Left ventricle myocardium superior (tissue), 1 donor: Measurements from ENCODE around the gene MPRIP. TPM values are rescaled to one million over a fixed set of nuclear protein-coding genes. Genes with fewer than 3 reads are reported as not detected.

Experiments
- ATAC-seq: fragments of 200-7000 bp; cut with Tn5 transposase; one replicate; pipeline ENCODE4 v1.9.1; 2020; ENCODE audit warnings: mild to moderate bottlenecking, moderate library complexity
- DNase-seq: peaks from one replicate; pipeline ENCODE4 v3.0.0-alpha.2; 2020
- intact Hi-C: fragments of 100-400 bp; cut with micrococcal nuclease; formaldehyde crosslinking; loops from one replicate; pipeline ENCODE4 v1.11.0; 2022
- total RNA-seq: library from RNA; stranded (reverse); fragmentation: NEBNext Ultra II Directional; extraction: Animal tissue kit (Norgen Biotek cat#: 25700); gene quantifications from one replicate; pipeline ENCODE4 v1.2.1, GENCODE V29; 2021
- donor health status: DM: no; HTN: yes; CAD: no; lungs with severe emphysema.

The MPRIP gene
- total RNA-seq, 1 donor from 2014 or later = 335 TPM

GRCh38 chr17:17112628-17113200 is 70.5 kb downstream of the MPRIP start:
- intact Hi-C loops = no loop called here
- DNase-seq = peak; percentile 21
- ATAC-seq = no peak

DNA sequence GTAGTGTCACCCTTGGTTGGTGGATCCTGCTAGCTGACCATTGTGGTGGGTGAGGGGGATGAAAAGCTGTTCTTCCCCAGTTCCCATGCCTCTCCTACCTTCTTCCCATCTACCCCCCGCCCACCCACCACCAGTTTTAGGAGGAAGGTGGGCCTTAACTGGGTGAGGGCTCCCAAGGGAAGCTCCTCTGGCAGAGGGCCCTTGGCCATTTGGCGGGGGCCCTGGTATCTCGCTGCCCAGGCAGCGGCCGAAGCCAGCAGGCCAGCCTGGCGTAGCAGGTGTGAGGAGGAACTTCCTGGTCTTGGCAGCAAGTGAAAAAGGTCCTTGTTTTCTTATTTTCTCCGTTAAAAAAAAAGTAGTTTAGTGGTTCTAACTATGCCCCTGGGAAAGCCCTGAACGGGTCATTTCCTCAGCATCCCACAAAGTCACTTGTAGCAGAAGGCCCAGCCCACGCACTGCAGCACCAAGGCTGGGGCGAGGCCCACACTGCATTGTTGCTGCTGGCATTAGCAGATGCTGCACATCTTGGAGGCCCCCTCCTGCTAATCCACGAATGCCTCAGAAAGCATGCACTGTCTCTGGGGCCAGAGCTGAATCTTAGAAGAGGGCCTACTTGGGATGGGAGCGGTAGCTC is 72.5 kb downstream of the MPRIP start:
- ATAC-seq = no peak
- intact Hi-C loops = no loop called here
- peak; percentile 30 for DNase-seq

DNA sequence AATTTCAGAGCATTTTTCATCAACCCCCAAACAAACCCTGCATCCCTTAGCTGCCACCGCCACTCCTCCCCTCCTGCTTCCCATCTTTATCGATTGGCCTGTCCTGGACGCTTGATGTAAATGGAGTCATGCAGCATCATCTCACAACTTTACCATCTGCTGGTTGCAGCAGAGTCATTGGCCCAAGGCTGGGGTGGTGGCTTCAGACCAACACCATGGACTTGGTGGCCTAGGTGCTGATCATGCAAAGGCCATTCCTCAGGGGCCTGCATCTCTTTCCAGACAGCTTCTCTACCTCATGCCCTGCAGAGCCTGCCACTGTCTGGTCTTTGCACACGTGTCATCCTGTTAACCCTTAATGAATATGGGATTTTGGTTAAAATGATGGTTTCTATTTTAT is 73.4 kb downstream of the MPRIP start:
- DNase-seq (no peak), ATAC-seq (no peak)
- intact Hi-C loops = no loop called here

DNA sequence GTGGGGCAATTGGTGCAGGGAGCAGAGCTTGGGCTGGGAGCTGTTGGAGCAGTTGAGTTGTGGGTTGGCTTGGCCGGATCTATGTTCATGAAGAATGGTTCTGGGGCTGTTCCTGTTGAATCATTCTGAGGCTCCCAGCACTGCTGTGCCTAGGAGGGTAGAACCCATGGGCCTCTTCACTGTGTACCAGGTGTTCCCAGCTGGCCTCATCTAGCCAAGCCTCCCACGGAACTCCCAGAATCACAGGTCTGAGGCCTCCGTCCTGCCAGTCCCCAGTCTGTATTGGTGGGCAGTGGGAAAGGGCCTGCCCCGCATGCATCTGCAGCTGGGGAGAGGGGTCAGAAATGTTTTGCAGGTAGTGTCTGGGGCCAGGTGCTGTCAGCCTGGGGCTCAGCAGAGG is 74.1 kb downstream of the MPRIP start:
- intact Hi-C loops = no loop called here

GRCh38 chr17:17117923-17118322 is 75.7 kb downstream of the MPRIP start:
- peak; percentile 8 for DNase-seq
- no peak for ATAC-seq
- intact Hi-C loops = no loop called here

More for the DNA sequence above, 74.1 kb downstream of the MPRIP start:
- DNase-seq = no peak
- no peak for ATAC-seq

DNA sequence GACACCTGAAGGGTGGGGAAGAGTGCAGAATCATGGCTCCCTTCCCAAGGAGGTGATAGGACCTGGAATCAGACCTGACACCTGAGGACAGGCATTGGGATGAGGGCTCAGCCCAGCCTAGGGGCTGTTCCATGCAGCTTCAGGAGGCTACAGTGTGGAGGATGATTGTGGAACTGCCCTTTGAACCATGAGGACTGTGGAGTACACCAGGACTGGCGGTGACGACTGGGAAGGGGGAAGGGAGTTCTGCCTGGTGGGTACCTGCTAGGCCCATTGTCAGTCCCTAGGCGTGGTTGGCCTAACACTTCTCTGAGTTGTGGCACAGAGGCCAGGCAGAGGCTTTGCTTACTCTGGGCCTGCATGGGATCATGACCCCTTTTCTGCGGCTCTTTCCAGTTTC is 76.1 kb downstream of the MPRIP start:
- DNase-seq (peak; percentile 20), ATAC-seq (no peak)
- intact Hi-C loops = no loop called here

DNA sequence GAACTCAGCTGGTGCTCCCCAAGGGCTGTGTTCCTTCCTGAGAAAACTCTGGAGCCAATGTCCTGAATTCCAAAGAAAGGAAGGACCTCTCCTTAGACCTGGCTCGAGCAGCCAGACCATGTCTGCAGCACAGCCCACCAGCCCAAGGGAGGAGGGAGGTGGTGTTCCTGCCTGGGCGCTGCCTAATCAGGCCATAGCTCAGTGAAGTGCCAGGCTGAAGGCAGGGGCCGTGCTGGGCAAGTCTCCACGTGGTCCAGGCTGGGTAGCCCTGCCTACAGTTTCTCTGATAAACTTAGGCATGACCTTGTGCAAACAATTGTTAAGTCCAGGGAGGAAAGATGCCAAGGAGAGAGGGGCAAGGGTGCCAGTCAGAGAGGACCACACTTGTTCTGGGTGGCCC is 76.8 kb downstream of the MPRIP start:
- ATAC-seq (peak; percentile 89), DNase-seq (peak; percentile 81)
- intact Hi-C loops = no loop called here

- intact Hi-C loops = no loop called here
- peak; percentile 39 for ATAC-seq
- DNase-seq = peak; percentile 42
Observed at GRCh38 chr17:17119533-17119932, 77.3 kb downstream of the MPRIP start.

DNA sequence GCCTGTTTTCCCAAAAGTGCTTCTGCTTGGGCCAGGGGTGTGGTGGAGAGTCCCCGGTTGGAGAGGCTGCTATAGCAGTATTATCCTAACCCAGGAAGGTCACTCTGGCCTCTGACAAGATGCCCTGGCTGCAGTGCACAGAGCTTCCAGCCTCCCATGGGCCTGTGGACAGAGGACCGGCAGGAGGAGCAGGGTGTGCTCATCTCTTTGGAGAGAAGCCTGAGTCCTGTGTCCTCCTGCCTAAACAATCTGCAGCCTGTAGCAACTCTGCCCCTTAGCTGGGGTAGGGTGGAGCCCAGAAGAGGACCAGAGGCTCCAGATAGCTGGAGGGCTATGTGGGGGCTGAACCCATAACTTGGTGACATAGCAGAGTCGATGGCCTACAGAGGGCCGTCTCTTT is 78.0 kb downstream of the MPRIP start:
- intact Hi-C loops = no loop called here
- ATAC-seq = peak; percentile 45
- peak; percentile 46 for DNase-seq

GRCh38 chr17:17120701-17121100 is 78.4 kb downstream of the MPRIP start:
- ATAC-seq (peak; percentile 28), DNase-seq (peak; percentile 9)
- intact Hi-C loops = no loop called here

GRCh38 chr17:17121162-17121561 is 78.9 kb downstream of the MPRIP start:
- peak; percentile 1 for ATAC-seq
- intact Hi-C loops = no loop called here
- peak; percentile 15 for DNase-seq

DNA sequence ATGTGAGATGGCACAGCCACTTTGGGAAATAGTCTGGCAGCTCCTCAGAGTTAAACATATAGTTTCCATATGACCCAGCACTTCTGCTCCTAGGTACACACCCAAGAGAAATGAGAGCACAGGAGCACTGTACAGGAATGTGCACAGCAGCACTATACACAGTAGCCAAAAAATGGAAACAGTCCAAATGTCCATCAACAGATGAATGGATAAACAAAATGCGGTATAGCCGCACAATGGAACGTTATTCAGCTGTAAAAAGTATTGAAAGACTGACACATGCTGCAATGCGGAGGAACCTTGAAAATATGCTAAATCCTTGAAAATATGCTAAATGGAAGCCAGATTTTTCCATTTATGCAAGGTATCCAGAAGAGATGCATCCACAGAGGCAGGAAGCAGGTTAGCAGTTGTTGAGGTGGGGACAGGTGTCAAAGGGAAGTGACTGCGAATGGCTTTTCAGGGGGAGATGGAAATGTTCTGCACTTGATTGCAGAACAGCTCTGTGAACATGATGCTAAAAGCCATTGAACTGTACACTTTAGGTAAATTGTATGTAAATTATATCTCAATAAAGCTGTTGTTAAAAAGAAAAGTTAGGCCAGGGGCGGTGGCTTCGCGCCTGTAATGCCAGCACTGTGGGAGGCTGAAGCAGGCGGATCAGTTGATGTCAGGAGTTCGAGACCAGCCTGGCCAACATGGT is 80.7 kb downstream of the MPRIP start:
- no peak for DNase-seq
- intact Hi-C loops = no loop called here
- no peak for ATAC-seq

DNA sequence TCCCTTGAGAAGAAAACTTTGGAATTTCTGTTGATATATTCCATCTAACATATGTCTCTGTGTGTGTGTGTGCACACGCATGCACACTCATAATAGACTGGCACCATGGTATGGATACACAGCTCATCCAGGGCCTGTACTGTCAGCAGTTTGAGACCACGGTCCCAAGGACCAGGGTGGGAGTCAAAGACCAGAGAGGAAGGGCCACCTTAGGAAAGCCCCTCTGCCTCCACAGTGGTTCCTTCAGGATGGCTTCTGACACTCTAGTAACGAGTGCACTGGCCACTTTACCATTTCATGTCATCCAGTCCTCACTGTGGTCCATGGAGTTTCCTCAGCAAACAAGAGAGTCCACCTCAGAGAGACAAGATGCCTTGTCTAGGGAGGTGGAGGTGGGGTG is 82.1 kb downstream of the MPRIP start:
- ATAC-seq (no peak), DNase-seq (no peak)
- intact Hi-C loops = no loop called here

- DNase-seq (peak; percentile 12), ATAC-seq (no peak)
- intact Hi-C loops = no loop called here
Observed at GRCh38 chr17:17125136-17126084, 83.2 kb downstream of the MPRIP start.

DNA sequence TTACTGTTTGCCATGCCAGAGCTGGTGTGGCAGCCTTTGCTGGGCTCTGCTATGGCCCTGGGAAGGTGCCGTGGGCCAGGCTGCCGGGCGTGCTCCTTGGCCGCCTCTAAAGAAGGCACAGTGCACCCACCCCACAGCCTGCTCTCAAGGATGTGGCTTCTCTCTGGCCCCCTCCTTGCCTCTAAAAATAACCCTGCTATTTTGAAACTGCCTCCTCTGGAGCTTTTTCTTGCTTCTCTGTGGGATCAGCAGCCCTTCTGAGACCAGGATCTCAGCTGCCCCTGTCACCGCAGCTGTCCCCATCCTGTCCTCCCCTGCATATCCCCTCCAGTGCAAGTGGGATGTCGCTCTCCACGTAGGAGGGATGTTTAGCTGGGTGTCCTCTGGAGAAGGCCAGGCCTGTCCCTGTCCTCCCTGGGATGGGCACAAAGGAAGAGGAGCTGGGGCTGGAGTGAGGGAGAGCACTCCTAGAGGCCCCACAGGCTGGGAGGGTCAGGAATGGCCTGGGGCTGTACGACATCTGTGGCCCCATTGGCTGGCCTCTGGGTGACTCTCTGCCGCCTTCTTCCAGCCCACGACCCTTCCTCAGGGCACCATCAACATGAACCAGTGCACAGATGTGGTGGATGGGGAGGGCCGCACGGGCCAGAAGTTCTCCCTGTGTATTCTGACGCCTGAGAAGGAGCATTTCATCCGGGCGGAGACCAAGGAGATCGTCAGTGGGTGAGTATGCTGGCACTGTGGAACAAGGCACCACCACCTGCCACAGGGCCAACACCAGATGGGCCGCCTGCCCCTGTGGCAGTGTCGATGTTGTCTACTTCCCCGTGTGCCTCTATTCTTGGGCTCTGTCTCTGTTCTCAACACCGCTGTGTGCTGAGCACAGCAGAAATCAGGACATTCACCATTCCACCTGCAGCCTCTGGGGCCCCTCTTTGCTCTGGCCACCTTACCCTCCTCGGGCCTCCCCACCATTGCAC is 84.2 kb downstream of the MPRIP start:
- peak; percentile 42 for ATAC-seq
- intact Hi-C loops = no loop called here

GRCh38 chr17:17127156-17127555 is 84.9 kb downstream of the MPRIP start:
- ATAC-seq (no peak), DNase-seq (peak; percentile 9)
- intact Hi-C loops = no loop called here

More for the DNA sequence above, 84.2 kb downstream of the MPRIP start:
- DNase-seq = peak; percentile 26

DNA sequence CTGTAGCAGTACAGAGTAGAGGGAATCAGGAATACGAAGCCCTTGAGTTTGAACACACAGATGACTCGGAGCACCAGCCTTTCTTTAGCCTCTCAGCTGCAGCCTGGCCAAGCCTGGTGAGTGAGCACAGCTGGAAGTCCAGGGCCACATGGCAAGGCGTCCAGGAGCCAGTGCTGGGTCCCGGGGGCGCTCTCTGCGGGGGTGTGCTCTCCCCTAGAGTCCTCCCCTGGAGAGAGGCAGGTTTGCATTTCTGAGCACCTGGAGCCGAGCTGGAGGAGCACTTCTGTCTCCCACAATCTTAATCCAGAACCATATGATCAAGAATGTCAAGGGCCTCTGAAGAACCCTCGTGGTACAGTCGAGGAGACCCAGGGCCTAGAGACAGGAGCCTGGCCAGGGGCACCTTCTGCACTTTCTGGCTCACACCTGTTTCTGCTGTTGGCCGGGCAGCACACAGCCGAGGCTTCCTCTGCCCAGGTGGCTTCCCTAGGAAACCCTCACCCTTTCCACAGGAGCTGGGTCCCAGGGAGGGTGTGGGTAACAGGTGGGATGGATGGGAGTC is 85.6 kb downstream of the MPRIP start:
- ATAC-seq (no peak), DNase-seq (peak; percentile 21)
- intact Hi-C loops = no loop called here

DNA sequence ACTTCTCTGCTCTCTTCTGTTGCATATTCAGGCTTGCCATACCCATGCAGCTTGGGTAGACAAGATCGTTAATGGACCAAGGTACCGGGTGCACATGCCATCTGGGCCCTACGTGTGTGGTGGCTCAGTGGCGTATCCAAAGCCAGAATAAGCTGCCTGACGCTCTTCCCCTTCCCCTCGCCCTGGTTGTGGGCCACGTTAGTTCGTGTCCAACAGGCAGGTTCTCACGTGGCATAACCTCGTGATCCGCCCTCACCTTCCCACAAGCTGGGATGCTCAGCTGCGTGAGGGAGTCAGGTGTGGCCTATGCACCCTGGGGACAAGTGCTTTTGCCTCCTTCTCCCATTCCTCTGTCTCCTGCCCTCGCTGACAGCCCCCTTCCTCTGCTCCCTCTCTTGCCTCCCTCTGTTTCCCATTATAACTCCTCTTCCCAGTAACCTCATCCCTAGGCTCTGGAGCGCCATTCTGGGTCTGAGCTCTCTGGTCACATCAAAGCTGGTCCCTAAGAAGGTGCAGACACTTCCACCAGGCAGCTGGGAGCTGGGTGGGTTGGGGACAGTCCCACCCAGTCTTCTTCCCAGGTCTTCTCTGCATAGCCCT is 86.3 kb downstream of the MPRIP start:
- intact Hi-C loops = no loop called here
- DNase-seq = peak; percentile 21

More for the DNA sequence above, 86.3 kb downstream of the MPRIP start:
- ATAC-seq = no peak
